Measurements from ENCODE around the gene PALLD.
"Not testable (repeated sequence)": the region's sequence is repeated elsewhere in the genome, so short reads cannot be mapped to it uniquely, and the experiment has no call there.

PALLD gene

GRCh38 chr4:168715896-168716295, 219.0 kb downstream of the PALLD start:
- no peak for DNase-seq

- no peak for DNase-seq
These were observed 219.7 kb downstream of the PALLD start for GRCh38 chr4:168716406-168717129.

- DNase-seq: no peak
These were observed 221.0 kb downstream of the PALLD start for GRCh38 chr4:168717847-168718246.

GRCh38 chr4:168719725-168720124, 222.9 kb downstream of the PALLD start:
- no peak for DNase-seq

- no peak for DNase-seq
These were observed 223.6 kb downstream of the PALLD start for GRCh38 chr4:168720396-168720900.

GRCh38 chr4:168722391-168722790, 225.5 kb downstream of the PALLD start:
- no peak for DNase-seq

GRCh38 chr4:168723020-168723419, 226.2 kb downstream of the PALLD start:
- no peak for DNase-seq

GRCh38 chr4:168723569-168723968, 226.7 kb downstream of the PALLD start:
- no peak for DNase-seq

GRCh38 chr4:168724243-168724642, 227.4 kb downstream of the PALLD start:
- no peak for DNase-seq

- DNase-seq: no peak
These were observed 228.0 kb downstream of the PALLD start for GRCh38 chr4:168724686-168725411.

GRCh38 chr4:168725930-168726329, 229.1 kb downstream of the PALLD start:
- DNase-seq: no peak

GRCh38 chr4:168727181-168727580, 230.3 kb downstream of the PALLD start:
- DNase-seq: not testable (repeated sequence)

GRCh38 chr4:168731006-168731636, 234.3 kb downstream of the PALLD start:
- no peak for DNase-seq

- DNase-seq: no peak
These were observed 235.0 kb downstream of the PALLD start for GRCh38 chr4:168731706-168732414.

- no peak for DNase-seq
These were observed 235.9 kb downstream of the PALLD start for GRCh38 chr4:168732714-168733113.

- no peak for DNase-seq
These were observed 238.1 kb downstream of the PALLD start for GRCh38 chr4:168734703-168735678.

- DNase-seq: no peak
These were observed 238.9 kb downstream of the PALLD start for GRCh38 chr4:168735735-168736134.

GRCh38 chr4:168736860-168737805, 240.3 kb downstream of the PALLD start:
- DNase-seq: no peak

- no peak for DNase-seq
These were observed 240.9 kb downstream of the PALLD start for GRCh38 chr4:168737806-168738172.

GRCh38 chr4:168739886-168740285, 243.0 kb downstream of the PALLD start:
- no peak for DNase-seq

- DNase-seq: no peak
These were observed 243.8 kb downstream of the PALLD start for GRCh38 chr4:168740691-168741090.

Measured in stimulated activated CD4-positive, alpha-beta T cell treated with anti-CD3 and anti-CD28 coated beads, Interleukin-2, amount 100 ng/mL, for 24 hours (primary cell).